HL-60 (cell line): ENCODE measurements around the gene FSTL4.

Experiments
- DNase-seq, 2 experiments: peaks; one replicate each; pipeline ENCODE4 v3.0.0-alpha.2; 2010 to 2020; ENCODE audit warnings: low read depth in 1 of 2, low spot score in 1 of 2
- H3K27ac ChIP-seq: fragments of 250-450 bp; sonication (Bioruptor Pico); replicated peaks from 2 replicates; pipeline ENCODE4 v1.5.1; 2020; ENCODE audit warnings: mild to moderate bottlenecking, moderate library complexity
- H3K27me3 ChIP-seq: fragments of 250-450 bp; sonication (Bioruptor Pico); 2 replicates; pipeline ENCODE4 v1.5.1; 2021; ENCODE audit warnings: mild to moderate bottlenecking, moderate library complexity; ENCODE audit not compliant: insufficient read depth, poor library complexity, severe bottlenecking
- H3K4me3 ChIP-seq: replicated peaks from 2 replicates; pipeline ENCODE4 v1.5.1; 2011; ENCODE audit warnings: mild to moderate bottlenecking, control low read depth, low read length; ENCODE audit not compliant: insufficient read depth
- CTCF ChIP-seq: IDR thresholded peaks from one replicate; pipeline ENCODE4 v1.5.1; 2011; ENCODE audit warnings: low read length, control low read depth, inconsistent platforms; ENCODE audit not compliant: insufficient read depth
- GABPA ChIP-seq: IDR thresholded peaks from 2 replicates; pipeline ENCODE4 v1.6.1; 2012; ENCODE audit warnings: low read depth
- POLR2AphosphoS5 ChIP-seq: IDR thresholded peaks from 2 replicates; pipeline ENCODE4 v1.6.1; 2012; ENCODE audit warnings: low read depth
- REST ChIP-seq: IDR thresholded peaks from 2 replicates; pipeline ENCODE4 v1.6.1; 2012; ENCODE audit warnings: low read depth; ENCODE audit not compliant: insufficient replicate concordance
- SPI1 ChIP-seq: IDR thresholded peaks from 2 replicates; pipeline ENCODE4 v1.6.1; 2012; ENCODE audit warnings: low read depth, mild to moderate bottlenecking, borderline replicate concordance

The FSTL4 gene

GRCh38 chr5:133438487-133438886 lies 173.9 kb downstream of the FSTL4 start:
- H3K27ac ChIP-seq: no peak overlapping the region
- no peak for TF ChIP-seq GABPA
- no peaks in the 10 kb centered on the region for H3K27me3 ChIP-seq
- H3K4me3 ChIP-seq: no peak overlapping the region
- DNase-seq: no peak

- Histone ChIP-seq H3K27ac (no peak overlapping the region), H3K4me3 (no peak overlapping the region), H3K27me3 (no peaks in the 10 kb centered on the region)
- TF ChIP-seq SPI1 (no peak), REST (no peak), POLR2AphosphoS5 (no peak), GABPA (no peak), CTCF (no peak)
- no peak for DNase-seq
These were observed 178.0 kb downstream of the FSTL4 start for GRCh38 chr5:133434336-133434735.

GRCh38 chr5:133433641-133434040 lies 178.7 kb downstream of the FSTL4 start:
- no peak overlapping the region for H3K27ac ChIP-seq
- DNase-seq: no peak
- no peaks in the 10 kb centered on the region for H3K27me3 ChIP-seq
- H3K4me3 ChIP-seq: no peak overlapping the region
- TF ChIP-seq GABPA: no peak
- no peak for TF ChIP-seq REST
- no peak for TF ChIP-seq SPI1
- no peak for TF ChIP-seq POLR2AphosphoS5
- TF ChIP-seq CTCF: no peak

GRCh38 chr5:133432956-133433532 lies 179.3 kb downstream of the FSTL4 start:
- no peaks in the 10 kb centered on the region for H3K27me3 ChIP-seq
- H3K27ac ChIP-seq: no peak overlapping the region
- TF ChIP-seq POLR2AphosphoS5 (no peak), REST (no peak), GABPA (no peak), CTCF (no peak), SPI1 (no peak)
- DNase-seq: no peak
- H3K4me3 ChIP-seq: no peak overlapping the region
